DND-41 (cell line): ENCODE measurements around the gene SHBG.

Experiments used
- ATAC-seq: fragments of 200-7000 bp; cut with Tn5 transposase; 3 replicates; pipeline ENCODE4 v1.9.1; 2021; ENCODE audit warnings: low read depth; ENCODE audit not compliant: insufficient read depth
- DNase-seq: peaks from one replicate; pipeline ENCODE4 v3.0.0-alpha.2; 2020
- H2AFZ ChIP-seq: 2 replicates; pipeline ENCODE4 v1.6.0; 2012; ENCODE audit warnings: low read depth, low read length
- H3K27ac ChIP-seq: 2 replicates; pipeline ENCODE4 v1.5.1; 2012; ENCODE audit warnings: low read length, inconsistent platforms
- H3K27me3 ChIP-seq: fragments of 200-600 bp; sonication (generic); 2 replicates; pipeline ENCODE4 v1.6.0; 2012; ENCODE audit warnings: low read length, mild to moderate bottlenecking, inconsistent platforms; ENCODE audit not compliant: insufficient read depth, poor library complexity
- H3K36me3 ChIP-seq: 2 replicates; pipeline ENCODE4 v1.5.1; 2012; ENCODE audit warnings: low read length, inconsistent platforms; ENCODE audit not compliant: insufficient read depth
- H3K4me1 ChIP-seq: 2 replicates; pipeline ENCODE4 v1.5.1; 2012; ENCODE audit warnings: mild to moderate bottlenecking, low read length; ENCODE audit not compliant: insufficient read depth
- H3K4me2 ChIP-seq: 2 replicates; pipeline ENCODE4 v1.6.0; 2012; ENCODE audit warnings: mild to moderate bottlenecking, moderate library complexity, low read length, inconsistent platforms; ENCODE audit not compliant: insufficient read depth
- H3K4me3 ChIP-seq, 2 experiments: fragments of 200-600 bp in 1 of 2; shearing (Covaris generic) in 1 of 2; 2 replicates each; pipeline ENCODE4 v1.5.1; 2012 to 2016; ENCODE audit warnings: inconsistent platforms in 2 of 2, low read length in 2 of 2, mild to moderate bottlenecking in 2 of 2, low read depth in 1 of 2, moderate library complexity in 1 of 2
- H3K79me2 ChIP-seq: 2 replicates; pipeline ENCODE4 v1.6.0; 2012; ENCODE audit warnings: low read length, inconsistent platforms; ENCODE audit not compliant: insufficient read depth
- H3K9ac ChIP-seq: 2 replicates; pipeline ENCODE4 v1.6.0; 2012; ENCODE audit warnings: low read depth, mild to moderate bottlenecking, inconsistent platforms, low read length, moderate library complexity
- H3K9me3 ChIP-seq: 2 replicates; pipeline ENCODE4 v1.5.1; 2012; ENCODE audit warnings: low read length, moderate library complexity, mild to moderate bottlenecking, inconsistent platforms; ENCODE audit not compliant: insufficient read depth, severe bottlenecking
- H4K20me1 ChIP-seq: 2 replicates; pipeline ENCODE4 v1.6.0; 2012; ENCODE audit warnings: low read length; ENCODE audit not compliant: insufficient read depth
- EZH2 ChIP-seq: IDR thresholded peaks from 3 replicates; pipeline ENCODE4 v1.6.1; 2012; ENCODE audit warnings: borderline replicate concordance, low read depth, mild to moderate bottlenecking, moderate library complexity, low read length, inconsistent platforms; ENCODE audit not compliant: severe bottlenecking
- TF ChIP-seq, protein P1 (sequence below): IDR thresholded peaks from 2 replicates; pipeline ENCODE4 v1.5.1; 2012; ENCODE audit warnings: borderline replicate concordance, low read length, moderate library complexity, mild to moderate bottlenecking; ENCODE audit not compliant: poor library complexity, severe bottlenecking; ENCODE audit errors: extremely low read depth

Gene SHBG

GRCh38 chr17:7611635-7612293 lies 18.2 kb upstream of the SHBG start:
- Histone ChIP-seq H2AFZ (no peak overlapping the region), H3K4me2 (peak overlapping the region; percentile 78), H3K79me2 (peaks cover 67% of the 10 kb centered on the region), H3K9ac (peak overlapping the region; percentile 78), H3K9me3 (no peaks in the 10 kb centered on the region), H4K20me1 (peaks cover 38% of the 10 kb centered on the region; the same call in 1 of the 2 replicates), H3K27ac (peak overlapping the region; percentile 41), H3K4me3 (peak overlapping the region in 1 of 2 experiments; percentile 16; a peak in 1 of 4 replicates), H3K36me3 (peaks cover 32% of the 10 kb centered on the region), H3K4me1 (peaks cover 47% of the 10 kb centered on the region), H3K27me3 (no peaks in the 10 kb centered on the region)
- ATAC-seq, result no peak
- DNase-seq, result no peak
- TF ChIP-seq EZH2, result no peak
- TF ChIP-seq, protein P1, sequence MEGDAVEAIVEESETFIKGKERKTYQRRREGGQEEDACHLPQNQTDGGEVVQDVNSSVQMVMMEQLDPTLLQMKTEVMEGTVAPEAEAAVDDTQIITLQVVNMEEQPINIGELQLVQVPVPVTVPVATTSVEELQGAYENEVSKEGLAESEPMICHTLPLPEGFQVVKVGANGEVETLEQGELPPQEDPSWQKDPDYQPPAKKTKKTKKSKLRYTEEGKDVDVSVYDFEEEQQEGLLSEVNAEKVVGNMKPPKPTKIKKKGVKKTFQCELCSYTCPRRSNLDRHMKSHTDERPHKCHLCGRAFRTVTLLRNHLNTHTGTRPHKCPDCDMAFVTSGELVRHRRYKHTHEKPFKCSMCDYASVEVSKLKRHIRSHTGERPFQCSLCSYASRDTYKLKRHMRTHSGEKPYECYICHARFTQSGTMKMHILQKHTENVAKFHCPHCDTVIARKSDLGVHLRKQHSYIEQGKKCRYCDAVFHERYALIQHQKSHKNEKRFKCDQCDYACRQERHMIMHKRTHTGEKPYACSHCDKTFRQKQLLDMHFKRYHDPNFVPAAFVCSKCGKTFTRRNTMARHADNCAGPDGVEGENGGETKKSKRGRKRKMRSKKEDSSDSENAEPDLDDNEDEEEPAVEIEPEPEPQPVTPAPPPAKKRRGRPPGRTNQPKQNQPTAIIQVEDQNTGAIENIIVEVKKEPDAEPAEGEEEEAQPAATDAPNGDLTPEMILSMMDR, result no peak

- TF ChIP-seq EZH2, result no peak
- TF ChIP-seq, protein P1, result no peak
- no peak for DNase-seq
- peaks cover 32% of the 10 kb centered on the region for H3K36me3 ChIP-seq
- peak overlapping the region in 1 of 2 experiments; percentile 16; a peak in 1 of 4 replicates for H3K4me3 ChIP-seq
- H3K4me1 ChIP-seq, result peaks cover 47% of the 10 kb centered on the region
- H3K27ac ChIP-seq, result peak overlapping the region; percentile 41; the same call in 1 of the 2 replicates
- peak overlapping the region; percentile 78 for H3K9ac ChIP-seq
- H3K79me2 ChIP-seq, result peaks cover 65% of the 10 kb centered on the region
- no peaks in the 10 kb centered on the region for H3K27me3 ChIP-seq
- no peak for ATAC-seq
- no peak overlapping the region for H2AFZ ChIP-seq
- peak overlapping the region; percentile 78 for H3K4me2 ChIP-seq
- no peaks in the 10 kb centered on the region for H3K9me3 ChIP-seq
- H4K20me1 ChIP-seq, result peaks cover 38% of the 10 kb centered on the region; the same call in 1 of the 2 replicates
These were observed 17.7 kb upstream of the SHBG start for GRCh38 chr17:7612294-7612640.

DNA sequence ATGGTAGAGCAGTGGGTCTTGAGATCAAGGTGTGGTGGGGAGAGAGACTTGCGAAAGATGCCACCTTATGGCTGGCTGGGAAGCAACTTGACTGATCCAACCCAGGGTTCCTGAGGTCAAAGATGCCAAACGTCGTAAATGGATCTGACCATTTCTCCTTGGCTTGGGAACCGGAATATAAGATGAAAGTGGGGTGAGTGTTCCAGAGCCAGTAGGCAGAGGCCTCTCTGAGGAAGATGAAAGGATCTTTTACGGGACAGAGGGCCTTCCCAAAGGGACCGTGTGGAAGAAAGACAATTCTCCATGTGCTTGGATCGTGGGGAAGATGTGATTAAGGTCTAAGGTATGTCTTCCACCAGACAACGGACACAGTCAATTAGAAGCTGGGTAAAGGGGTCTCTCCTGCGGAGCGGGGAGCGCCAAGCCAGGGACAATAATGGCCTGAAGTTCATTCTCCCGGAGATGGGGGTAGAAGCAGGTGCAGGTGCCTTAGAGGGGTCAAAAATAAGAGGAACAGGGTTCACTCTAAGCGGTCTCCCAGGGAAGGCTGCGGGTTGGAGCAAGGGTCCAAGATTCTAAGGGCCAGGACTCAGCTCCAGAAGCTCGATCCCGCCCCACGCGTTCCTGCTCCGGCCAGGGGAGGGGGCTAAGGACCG lies 16.0 kb upstream of the SHBG start:
- Histone ChIP-seq H3K9ac (peak overlapping the region; percentile 78), H2AFZ (peak overlapping the region; percentile 54), H3K9me3 (no peaks in the 10 kb centered on the region), H3K79me2 (peaks cover 54% of the 10 kb centered on the region), H3K4me2 (peak overlapping the region; percentile 78), H3K27me3 (no peaks in the 10 kb centered on the region), H3K27ac (peak overlapping the region; percentile 57), H3K4me1 (peaks cover 47% of the 10 kb centered on the region), H3K4me3 (peak overlapping the region; percentile 59 to 69), H4K20me1 (peaks cover 38% of the 10 kb centered on the region; the same call in 1 of the 2 replicates), H3K36me3 (peaks cover 27% of the 10 kb centered on the region)
- ATAC-seq (no peak), DNase-seq (no peak)
- TF ChIP-seq, protein P1, result peak; percentile 41
- TF ChIP-seq EZH2, result no peak
